ENCODE data around the gene CMTM8.

GRCh38 chr3:32222950-32223349 lies 15.5 kb upstream of the CMTM8 start:
- TF ChIP-seq CTCF (conservative IDR thresholded peaks at IDR 0.05; ENCODE audit: low read depth in 2 of 2) = no peak
- no peak for TF ChIP-seq CREB1 (CRISPR knock-in tag; IDR thresholded peaks at IDR 0.05; ENCODE audit: low read depth)
- TF ChIP-seq POLR2AphosphoS5 (IDR thresholded peaks at IDR 0.05; ENCODE audit: low read depth) = no peak
- TF ChIP-seq EZH2phosphoT487 (IDR thresholded peaks at IDR 0.05; ENCODE audit: unreplicated experiment) = no peak
- no peak for TF ChIP-seq ZNF462 (CRISPR knock-in tag; IDR thresholded peaks at IDR 0.05)
- no peak for TF ChIP-seq REST (IDR thresholded peaks at IDR 0.05; ENCODE audit: unreplicated experiment)
- no peak for TF ChIP-seq EZH2 (IDR thresholded peaks at IDR 0.05; ENCODE audit: low read depth, unreplicated experiment)
- no peak for TF ChIP-seq JUNB (IDR thresholded peaks at IDR 0.05; ENCODE audit: unreplicated experiment)
